ENCODE results near the gene BCAT1.

GRCh38 chr12:24890048-24890803, 58.7 kb downstream of the BCAT1 start:
- TF ChIP-seq EZH2 (IDR thresholded peaks at IDR 0.05; ENCODE audit: insufficient read depth, poor library complexity, severe bottlenecking) (no peak), EZH2phosphoT487 (IDR thresholded peaks at IDR 0.05; ENCODE audit: insufficient read depth, low read depth) (no peak)

All from GM23248 (cell line).